GM21423 (cell line): ENCODE measurements around the gene CAMKMT.
"Not testable (repeated sequence)": the region's sequence is repeated elsewhere in the genome, so short reads cannot be mapped to it uniquely, and the experiment has no call there.

ENCODE experiments used
- ATAC-seq: cut with Tn5 transposase; IDR thresholded peaks from one replicate; pipeline ENCODE4 v1.9.1; 2021; ENCODE audit warnings: mild to moderate bottlenecking, moderate library complexity; ENCODE audit not compliant: unreplicated experiment

Gene CAMKMT

DNA sequence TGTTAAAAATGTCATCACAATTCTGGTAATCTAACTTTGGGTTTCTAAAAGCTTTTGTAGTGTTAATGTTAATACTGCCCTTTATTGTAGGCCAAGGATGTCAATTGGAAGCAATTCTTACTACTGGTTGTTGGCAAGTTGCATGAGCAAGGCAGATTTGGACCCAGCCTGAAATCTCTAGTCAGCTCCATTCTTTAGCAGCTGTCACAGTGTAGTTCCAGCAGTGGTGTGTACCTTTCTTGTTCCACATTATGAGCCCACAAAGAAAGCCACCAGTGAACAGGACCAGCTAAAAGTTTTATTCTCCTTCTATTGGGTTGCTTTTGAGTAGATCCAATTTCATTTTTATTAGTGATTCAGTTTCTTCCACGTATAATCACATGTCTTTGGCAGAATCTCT, 133.8 kb downstream of the CAMKMT start:
- ATAC-seq, result no peak

DNA sequence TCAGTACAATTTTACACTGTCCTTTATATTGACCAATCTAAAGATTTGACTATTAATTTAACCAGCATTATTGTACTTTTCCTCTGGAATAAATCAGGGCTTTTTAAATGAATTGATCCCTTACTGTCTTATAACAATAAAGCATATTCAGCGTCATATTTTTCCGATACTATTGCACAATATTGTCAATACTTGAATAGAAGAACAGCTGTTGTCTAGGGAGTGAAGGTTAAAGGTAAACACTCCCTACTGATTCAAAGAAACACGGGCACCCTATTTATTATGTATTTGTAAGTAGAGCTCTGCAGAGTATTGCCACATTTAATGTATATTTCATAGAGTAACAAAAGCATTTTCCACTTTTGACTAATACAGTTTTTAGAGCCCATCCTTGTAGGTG, 134.4 kb downstream of the CAMKMT start:
- ATAC-seq, result no peak

DNA sequence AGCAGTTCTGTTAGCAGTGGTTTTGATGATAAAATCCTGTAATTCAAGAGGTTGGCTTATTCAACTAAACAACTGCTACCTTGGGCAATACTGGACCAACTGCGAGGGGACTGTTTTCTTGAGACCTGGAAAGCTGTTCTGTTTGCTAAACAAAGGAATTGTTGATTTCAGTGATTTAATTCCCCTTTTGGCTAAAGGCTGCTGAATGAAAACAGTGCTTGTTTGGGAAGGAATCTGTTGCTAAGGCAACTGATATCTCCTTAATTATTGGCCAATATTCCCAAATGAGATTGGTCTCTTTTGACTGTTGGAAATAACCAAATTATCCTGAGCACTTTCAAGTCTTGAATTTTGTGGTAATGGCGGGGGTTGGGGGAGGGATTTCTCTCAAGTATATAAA, 136.8 kb downstream of the CAMKMT start:
- ATAC-seq, result no peak

DNA sequence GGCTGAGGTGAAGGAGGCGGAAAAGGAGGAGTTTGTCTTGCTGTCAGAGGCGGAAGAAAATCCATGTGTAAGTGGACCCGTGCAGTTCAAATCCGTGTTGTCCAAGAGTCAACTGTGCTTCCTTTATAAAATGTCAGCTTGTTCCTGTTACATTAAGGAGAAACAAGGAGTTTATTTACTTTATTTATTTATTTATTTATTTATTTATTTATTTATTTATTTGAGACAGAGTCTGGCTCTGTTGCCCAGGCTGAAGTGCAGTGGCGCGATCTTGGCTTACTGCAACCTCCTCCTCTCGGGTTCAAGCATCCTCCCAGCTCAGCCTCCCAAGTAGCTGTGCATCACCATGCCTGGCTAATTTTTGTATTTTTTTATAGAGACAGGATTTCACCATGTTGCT, 143.9 kb downstream of the CAMKMT start:
- ATAC-seq, result not testable (repeated sequence)

DNA sequence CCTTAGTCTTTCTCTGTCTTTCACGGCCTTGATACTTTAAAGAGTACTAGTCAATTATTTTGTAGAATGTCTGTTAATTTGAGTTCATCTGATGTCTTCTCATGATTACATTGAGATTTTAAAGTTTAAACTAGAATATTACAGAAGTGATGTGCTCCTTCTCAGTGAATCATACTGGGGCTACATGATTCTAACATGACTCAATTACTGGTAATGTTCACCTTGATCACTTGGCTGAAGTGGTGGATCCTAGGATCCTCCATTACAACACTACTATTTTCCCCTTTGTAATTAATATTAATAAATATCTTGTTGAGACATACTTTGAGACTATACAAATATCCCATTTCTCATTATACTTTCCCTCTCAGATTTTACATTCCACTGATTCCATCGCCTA, 148.5 kb downstream of the CAMKMT start:
- ATAC-seq, result no peak

DNA sequence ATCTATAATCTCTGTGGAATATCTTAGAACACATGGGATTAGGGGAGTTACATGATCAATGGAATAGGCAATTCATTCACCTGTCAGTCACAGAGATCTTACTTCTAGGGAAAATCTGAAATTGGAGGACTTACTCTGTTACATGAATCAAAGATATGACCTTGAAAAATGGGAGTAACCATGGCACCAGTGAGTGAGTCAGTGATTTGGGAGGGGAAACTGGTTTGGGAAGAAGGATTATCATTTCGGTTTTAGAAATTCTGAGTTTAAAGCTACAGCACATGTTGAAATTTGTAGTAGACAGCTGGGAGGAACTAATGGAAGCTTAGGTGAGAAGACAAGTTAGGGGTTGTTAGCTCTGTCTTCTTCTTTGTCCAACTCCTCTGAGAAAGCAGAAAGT, 153.7 kb downstream of the CAMKMT start:
- no peak for ATAC-seq

DNA sequence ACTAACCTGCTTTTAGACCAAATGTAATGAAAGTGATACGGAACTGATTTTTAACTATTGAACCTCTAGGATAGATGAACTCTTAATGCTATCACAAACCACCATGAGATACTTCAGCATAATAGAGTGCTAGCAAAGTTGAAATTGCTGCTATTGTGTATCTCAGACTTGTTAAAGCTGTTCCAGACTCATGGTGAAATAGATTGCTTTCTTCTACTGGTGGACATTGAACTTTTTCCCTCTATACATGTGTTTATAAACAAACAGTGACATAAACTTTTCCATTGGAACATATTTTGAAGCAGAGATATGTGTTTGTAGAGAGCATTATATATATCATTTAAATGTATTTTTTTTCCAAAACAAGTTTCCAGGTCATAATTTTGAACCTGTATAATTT, 157.3 kb downstream of the CAMKMT start:
- no peak for ATAC-seq

DNA sequence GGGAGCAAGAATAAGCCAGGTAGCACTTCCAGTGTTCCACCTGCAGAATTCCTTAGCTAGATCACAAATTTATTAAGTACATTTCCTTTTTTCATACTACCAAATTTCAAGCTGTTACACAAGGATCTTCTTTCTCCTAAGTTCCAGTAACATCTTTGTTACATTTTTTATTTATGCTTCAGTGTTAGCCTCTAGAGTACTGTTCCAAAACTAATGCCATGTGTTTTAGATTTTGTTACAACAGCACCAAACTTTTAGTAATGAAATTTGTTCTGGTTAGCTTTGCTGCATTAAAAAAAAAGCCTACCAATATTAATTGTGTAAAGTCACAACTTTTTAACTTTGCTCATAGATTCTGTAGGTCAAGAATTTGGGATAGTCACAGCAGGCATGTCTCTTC, 161.1 kb downstream of the CAMKMT start:
- ATAC-seq, result no peak

DNA sequence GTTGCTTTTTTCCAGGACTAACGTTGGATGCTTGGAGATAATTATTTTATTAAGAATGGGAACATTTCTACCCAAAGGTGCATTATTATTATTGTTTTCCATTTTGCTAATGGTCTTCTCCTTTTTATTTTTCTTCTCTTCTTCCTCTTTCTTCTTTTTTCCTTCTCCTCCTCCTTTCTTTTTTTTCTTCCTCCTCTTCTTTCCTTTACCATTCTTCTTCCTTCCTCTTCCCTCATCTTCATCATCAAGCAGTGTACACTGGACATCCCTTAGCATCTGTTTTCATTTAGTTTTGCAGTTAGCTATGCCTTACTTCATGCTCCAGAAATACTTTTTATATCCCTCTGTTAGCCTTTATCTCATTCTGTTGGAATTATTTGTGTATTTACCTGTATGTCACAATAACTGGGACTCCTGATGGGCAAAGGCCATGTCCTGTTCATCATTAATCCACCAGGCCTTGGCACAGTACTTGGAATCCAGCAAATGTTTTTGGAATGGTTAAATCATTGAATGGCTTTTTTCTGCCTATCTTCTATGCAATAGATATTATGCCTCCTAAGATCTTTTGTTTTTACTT, 162.7 kb downstream of the CAMKMT start:
- no peak for ATAC-seq

DNA sequence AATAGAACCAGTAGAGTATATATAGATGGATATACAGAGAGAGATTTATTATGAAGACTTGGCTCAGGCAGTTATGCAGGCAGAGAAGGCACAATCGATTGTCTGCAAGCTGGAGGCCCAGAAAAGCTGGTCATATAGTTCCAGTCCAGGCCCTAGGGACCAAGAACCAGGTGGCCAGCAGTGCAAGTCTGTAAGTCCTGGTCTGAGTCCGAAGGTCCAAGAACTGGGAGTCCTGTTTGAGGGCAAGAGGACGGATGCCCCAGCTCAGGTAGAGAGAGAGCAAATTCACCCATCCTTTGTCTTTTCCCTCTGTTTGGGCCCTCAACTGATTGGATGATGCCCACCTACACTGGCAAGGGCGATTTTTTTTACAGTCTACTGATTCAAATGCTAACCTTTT, 164.6 kb downstream of the CAMKMT start:
- no peak for ATAC-seq

DNA sequence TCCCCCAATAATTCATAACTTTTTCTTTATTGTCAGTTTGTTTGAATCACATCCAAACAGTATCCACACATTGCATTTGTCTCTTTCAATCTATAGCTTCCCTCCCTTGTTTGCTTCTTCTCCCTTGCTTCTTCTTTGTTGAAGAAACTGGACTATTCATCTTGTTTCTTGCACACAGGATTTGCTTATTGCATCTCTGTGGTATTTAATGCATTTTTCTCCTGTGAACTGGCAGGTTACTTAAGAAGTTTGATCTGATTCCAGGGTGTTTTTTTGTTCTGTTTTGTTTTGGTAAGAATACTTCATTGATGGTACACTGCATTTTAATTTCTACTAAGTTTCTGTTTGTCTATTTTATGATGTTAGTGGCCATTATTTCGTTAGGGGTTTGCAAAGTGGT, 166.8 kb downstream of the CAMKMT start:
- ATAC-seq, result no peak

DNA sequence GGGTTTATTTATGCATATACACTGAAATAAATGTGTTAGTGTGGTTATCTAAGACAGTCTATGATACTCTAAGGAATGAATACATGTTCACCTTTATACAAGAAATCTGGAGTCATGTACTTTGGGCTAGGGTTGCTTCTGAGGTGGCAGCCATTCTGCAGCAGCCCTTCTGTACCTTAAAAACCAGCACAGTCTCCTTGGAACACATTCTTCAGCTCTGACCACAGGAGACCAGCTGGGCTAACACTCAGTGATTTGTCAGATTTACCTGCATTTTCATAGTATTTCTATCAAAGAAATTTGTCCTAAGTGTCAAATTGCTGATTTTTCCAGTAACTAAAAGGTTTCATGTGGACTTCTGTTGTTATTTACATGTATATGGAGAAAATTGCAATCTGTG, 167.7 kb downstream of the CAMKMT start:
- ATAC-seq, result no peak

DNA sequence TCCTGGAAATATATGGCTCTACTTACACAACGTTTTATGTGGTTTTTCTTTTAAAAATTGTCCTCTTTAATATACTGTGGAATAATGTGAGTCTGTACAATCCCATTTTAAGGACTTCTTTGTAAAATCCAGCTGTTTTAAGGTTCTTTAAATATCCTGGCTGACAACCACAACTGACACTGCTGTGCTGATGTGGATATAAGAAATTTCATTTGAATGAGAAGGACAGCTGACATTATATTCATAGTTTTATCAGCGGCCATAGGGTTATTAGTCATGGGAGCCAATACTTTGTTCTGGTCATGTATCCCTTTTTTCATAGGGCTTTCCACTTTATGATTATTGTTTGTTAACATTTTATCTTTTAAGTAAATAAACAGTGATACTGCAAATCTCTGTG, 169.5 kb downstream of the CAMKMT start:
- ATAC-seq, result no peak

DNA sequence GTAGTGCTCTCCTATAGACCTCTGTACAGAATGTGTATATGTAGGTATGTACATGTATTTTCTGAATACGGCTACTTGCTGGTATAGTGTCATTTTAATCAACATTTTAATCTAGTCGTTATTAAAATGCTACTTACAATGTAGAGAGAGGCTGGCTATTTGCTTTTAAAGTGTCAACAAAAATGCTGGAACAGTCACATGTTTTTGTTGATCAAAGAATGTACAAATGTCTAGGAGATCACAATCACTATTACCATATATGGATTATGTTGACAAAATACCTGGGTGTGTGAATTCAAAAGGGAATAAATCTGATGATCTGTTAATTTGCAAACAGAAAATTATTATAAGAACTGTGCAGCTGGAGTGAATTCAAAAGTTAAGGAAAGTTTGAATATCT, 170.3 kb downstream of the CAMKMT start:
- no peak for ATAC-seq

DNA sequence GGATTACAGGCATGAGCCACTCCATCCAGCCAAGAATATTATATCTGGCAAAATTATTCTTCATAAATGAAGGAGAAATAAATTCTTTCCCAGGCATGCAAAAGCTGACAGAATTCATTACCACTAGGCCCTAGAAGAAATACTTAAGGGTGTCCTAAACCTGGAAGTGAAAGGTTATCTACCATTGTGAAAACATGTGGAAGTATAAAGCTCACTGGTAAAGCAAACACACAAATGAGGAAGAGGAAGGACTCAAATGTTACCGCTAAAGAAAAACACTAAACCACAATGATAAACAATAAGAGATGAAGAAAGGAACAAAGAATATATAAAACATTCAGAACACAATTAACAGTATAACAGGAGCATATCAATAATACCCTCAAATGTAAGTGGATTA, 171.8 kb downstream of the CAMKMT start:
- ATAC-seq, result no peak

DNA sequence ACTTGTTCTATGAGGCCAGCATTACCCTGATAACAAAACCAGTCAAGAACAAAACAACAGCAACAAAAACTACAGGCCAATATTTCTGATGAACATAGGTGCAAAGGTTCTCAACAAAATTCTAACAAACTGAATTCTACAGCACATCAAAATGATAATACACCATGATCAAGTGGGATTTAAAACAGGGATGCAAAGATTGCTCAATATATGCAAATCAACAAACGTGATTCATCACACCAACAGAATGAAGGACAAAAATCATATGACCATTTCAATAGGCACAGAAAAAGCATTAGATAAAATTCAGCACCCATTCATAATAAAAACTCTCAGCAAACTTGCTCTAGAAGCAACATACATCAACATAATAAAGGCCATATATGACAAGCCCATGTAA, 173.6 kb downstream of the CAMKMT start:
- ATAC-seq, result no peak

DNA sequence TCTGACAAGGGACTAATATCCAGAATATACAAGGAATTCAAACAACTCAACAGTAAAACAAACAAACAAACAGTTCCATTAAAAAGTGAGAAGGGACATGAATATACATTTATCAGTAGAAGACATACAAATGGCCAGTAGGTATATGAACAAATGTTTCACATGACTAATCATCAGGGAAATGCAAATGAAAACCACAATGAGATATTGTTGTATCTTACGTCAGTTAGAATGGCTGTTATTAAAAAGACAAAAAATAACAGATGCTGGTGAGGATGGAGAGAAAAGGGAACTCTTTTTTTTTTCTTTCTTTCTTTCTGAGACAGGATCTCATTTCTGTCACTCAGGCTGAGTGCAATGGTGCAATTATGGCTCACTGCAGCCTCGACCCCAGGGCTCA, 175.5 kb downstream of the CAMKMT start:
- ATAC-seq, result no peak

DNA sequence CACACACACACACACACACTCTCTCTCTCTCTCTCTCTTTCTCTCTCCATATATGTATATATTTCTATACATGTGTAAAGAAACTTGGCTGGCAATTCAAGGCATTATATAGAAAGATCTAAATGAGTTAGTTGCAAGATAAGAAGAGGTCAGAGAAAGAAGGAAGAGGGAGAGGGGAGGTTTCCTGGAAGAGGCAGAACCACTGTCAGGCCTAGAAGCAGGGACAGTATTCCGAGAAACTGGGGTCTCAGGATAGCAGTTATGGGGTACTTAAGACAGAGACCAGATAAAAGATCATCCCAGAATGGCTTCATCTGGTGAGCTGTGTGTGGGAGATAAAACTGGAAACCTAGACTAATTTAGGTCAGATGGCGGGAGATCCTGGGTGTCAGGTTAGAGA, 180.8 kb downstream of the CAMKMT start:
- no peak for ATAC-seq

DNA sequence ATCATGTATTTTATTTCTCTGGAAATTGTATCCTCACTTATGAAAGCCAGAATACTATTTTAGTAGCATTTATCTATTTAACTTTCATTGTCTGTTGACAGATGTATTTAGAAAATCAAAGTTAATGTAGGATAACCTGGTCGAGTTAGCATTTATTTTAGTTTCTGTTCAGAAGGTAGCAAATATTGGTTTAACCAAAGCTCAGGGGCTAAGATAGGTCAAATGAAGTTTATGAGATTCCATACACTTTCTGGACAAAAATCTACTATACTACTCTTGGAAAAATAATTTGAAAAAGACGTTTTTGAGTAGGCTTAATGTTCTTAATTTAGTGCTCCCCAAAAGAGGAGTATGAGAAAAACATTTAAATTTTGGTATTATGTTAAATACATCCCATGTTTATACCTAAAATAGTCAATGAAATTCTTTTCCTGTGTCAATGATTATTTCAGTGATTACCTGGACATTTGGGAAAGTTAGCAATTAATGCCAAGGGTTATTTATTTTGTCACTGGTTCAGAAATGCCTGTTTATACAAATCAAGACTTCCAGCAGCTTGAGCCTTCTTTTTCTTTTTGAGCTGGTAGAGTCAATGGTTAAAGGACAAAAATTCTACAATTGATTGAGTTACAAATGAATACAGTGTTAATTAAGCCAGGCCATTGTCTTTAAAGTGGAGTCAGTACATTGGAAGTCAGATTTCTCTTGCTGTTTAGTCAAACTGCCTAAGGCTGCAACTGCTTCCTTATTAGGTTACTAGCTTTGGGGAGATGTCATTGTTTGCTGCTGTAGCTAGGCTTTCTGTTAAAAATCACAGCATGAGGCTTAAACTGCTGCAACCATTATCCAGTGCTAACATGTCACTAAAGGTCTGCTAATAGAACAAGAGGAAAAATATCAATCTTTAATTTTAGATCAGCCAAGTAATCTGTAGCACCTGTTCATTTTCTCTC, 182.3 kb downstream of the CAMKMT start:
- no peak for ATAC-seq

DNA sequence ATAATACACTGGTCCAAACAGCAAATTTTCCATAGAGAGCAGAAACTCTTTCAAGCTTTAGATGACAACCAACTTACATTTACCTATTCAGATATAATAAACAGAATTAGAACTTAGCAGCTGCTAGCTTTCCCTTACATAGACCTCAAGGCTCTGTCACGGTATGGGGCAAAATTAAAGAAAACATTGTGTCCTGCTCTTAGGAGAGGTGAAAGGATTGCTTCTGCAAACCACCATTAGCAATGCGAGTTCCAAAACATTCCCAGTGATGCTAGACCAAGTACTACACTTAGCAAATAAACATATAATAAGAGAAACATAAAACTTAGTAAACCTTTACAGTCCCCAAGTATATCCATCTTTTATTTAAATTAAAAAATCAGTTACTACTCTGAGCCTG, 183.3 kb downstream of the CAMKMT start:
- no peak for ATAC-seq

DNA sequence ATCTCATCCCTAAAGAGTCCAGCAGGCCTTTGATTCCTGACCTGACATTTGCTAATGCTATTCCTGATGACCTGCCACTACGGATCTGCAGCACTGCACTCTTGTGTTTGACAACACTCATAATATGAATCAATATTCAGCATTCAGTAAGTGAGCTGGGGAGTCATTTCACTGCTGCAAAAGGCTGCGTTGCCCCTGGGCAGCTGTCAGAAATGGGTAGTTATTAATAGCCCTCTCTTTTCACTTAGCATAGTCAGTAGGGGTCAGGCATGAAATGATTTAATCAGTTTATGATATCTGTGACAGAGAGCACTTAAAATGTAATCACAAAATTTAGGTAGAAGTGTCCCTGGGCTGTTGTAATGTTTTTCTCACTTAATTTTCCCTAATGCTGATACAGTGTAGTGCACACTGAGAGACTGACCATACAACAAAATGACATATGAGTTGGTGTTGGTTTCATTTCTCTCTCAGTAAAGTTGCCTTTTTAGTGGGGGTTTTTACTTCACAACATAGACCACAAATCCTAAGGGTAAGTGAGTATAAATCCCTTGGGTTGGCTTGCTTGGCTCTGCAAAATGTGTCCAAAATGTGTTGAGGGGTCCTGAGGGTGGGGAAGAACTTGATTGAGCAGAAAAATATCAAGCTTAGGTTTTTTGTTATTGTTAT, 184.8 kb downstream of the CAMKMT start:
- no peak for ATAC-seq

DNA sequence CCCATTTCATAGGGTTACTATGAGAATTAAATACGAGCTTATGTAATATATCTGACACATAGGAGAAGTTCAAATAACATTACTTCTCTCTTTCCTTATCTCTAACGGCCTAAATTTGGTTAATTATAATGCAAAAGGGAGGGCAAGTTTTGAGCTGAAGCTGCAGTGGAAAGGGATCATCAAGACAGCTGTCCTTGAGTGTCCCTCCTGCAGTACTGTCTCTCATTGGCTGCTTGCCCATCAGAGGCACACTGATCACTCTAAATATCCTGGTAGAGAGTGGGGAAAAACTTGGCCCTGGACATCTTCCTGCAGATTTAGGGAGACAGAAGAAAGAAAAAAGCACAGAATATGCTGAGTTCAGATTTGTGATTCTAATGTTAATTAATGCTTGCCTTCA, 186.0 kb downstream of the CAMKMT start:
- ATAC-seq, result no peak
